ENCODE measurements around the gene GCH1. TPM values are rescaled to one million over a fixed set of nuclear protein-coding genes. Genes with fewer than 3 reads are reported as not detected.

GCH1 gene, protein sequence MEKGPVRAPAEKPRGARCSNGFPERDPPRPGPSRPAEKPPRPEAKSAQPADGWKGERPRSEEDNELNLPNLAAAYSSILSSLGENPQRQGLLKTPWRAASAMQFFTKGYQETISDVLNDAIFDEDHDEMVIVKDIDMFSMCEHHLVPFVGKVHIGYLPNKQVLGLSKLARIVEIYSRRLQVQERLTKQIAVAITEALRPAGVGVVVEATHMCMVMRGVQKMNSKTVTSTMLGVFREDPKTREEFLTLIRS
- 3.2 to 4.5 TPM (median 3.8 TPM) in 5 replicates for total RNA-seq (2022; extraction: Qiagen RNA extraction; ENCODE audit: low read depth)

GRCh38 chr14:54902521-54903420 is at the start of gene GCH1:
Gene GCH1, minus strand, starts transcription at chr14:54902826. Its CDS starts 163 bp downstream, at chr14:54902663.

Other genes with a start within 250 kb of the GCH1 start
- gene WDHD1, start 124.3 kb upstream of the GCH1 start, total RNA-seq (2022; extraction: Qiagen RNA extraction; ENCODE audit: low read depth): 10.3 to 15.1 TPM (median 13.5 TPM) in 5 replicates
- gene SOCS4, start 124.4 kb upstream of the GCH1 start, total RNA-seq (2022; extraction: Qiagen RNA extraction; ENCODE audit: low read depth): 9.3 to 15.8 TPM (median 11.7 TPM) in 5 replicates
- 93.4 to 121 TPM (median 98.8 TPM) in 5 replicates for gene MAPK1IP1L, start 148.8 kb upstream of the GCH1 start, total RNA-seq (2022; extraction: Qiagen RNA extraction; ENCODE audit: low read depth)
- 165 to 189 TPM (median 183 TPM) in 5 replicates for gene LGALS3, start 226.4 kb upstream of the GCH1 start, total RNA-seq (2022; extraction: Qiagen RNA extraction; ENCODE audit: low read depth)

All from A549 treated with DMSO at 1 μM for 4 hours (cell line).